NCI-H146 treated with DMSO at 0.1 percent for 48 hours (cell line): Measurements from ENCODE around the gene RABL6.
"Not testable (repeated sequence)": the region's sequence is repeated elsewhere in the genome, so short reads cannot be mapped to it uniquely, and the experiment has no call there.

Source experiments
- DNase-seq: peaks from one replicate; lab custom pipeline; 2025; ENCODE audit not compliant: unreplicated experiment; lab: John Stamatoyannopoulos, UW

Gene RABL6

GRCh38 chr9:136856541-136857141 is 48.9 kb downstream of the RABL6 start:
- DNase-seq, result no peak

DNA sequence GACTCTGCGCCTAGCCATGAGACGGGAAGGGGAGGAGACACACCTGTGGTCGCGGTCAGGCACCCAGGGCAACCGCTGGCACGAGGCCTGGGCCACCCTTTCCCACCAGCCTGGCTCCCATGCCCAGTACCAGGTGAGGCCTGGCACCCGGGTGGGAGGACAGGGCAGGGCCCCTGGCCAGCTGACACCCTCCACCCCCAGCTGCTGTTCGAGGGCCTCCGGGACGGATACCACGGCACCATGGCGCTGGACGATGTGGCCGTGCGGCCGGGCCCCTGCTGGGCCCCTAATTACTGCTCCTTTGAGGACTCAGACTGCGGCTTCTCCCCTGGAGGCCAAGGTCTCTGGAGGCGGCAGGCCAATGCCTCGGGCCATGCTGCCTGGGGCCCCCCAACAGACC is 49.4 kb downstream of the RABL6 start:
- no peak for DNase-seq

DNA sequence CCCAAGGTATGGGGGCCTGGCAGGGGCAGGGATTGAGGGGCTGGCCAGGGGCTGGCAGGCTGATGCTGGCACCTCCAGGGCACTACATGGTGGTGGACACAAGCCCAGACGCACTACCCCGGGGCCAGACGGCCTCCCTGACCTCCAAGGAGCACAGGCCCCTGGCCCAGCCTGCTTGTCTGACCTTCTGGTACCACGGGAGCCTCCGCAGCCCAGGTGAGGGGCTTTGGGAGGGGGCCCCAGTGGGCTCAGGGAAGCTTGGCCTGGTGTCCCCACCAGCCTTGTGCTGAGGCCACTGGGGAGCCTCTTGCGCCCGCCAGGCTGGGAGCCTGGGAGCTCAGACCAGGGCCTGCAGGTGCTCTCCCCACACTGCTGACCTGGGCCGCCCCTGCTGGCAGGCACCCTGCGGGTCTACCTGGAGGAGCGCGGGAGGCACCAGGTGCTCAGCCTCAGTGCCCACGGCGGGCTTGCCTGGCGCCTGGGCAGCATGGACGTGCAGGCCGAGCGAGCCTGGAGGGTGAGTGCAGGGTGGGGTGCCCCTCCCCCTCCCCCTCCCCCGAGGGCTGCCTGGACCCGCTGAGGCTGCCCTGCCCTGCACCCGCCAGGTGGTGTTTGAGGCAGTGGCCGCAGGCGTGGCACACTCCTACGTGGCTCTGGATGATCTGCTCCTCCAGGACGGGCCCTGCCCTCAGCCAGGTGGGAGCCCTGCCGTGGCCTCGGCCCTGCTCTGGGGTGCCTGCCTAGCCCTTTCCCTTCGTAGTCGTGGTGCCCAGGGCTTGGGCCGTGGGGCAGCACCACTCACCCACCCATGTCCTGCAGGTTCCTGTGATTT is 50.0 kb downstream of the RABL6 start:
- DNase-seq, result no peak

DNA sequence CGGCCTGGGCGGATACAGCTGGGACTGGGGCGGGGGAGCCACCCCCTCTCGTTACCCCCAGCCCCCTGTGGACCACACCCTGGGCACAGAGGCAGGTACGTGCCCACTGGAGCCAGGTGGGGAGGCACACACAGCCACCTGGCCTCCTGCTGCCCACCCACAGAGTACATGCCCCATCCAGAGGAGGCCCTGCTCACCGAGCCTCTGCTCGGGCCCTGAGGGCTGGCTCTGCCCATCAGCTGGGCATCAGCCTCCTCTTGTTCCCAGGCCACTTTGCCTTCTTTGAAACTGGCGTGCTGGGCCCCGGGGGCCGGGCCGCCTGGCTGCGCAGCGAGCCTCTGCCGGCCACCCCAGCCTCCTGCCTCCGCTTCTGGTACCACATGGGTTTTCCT is 50.7 kb downstream of the RABL6 start:
- no peak for DNase-seq

GRCh38 chr9:136858844-136859757 is 51.4 kb downstream of the RABL6 start:
- no peak for DNase-seq

GRCh38 chr9:136860529-136860928 is 52.8 kb downstream of the RABL6 start:
- no peak for DNase-seq

DNA sequence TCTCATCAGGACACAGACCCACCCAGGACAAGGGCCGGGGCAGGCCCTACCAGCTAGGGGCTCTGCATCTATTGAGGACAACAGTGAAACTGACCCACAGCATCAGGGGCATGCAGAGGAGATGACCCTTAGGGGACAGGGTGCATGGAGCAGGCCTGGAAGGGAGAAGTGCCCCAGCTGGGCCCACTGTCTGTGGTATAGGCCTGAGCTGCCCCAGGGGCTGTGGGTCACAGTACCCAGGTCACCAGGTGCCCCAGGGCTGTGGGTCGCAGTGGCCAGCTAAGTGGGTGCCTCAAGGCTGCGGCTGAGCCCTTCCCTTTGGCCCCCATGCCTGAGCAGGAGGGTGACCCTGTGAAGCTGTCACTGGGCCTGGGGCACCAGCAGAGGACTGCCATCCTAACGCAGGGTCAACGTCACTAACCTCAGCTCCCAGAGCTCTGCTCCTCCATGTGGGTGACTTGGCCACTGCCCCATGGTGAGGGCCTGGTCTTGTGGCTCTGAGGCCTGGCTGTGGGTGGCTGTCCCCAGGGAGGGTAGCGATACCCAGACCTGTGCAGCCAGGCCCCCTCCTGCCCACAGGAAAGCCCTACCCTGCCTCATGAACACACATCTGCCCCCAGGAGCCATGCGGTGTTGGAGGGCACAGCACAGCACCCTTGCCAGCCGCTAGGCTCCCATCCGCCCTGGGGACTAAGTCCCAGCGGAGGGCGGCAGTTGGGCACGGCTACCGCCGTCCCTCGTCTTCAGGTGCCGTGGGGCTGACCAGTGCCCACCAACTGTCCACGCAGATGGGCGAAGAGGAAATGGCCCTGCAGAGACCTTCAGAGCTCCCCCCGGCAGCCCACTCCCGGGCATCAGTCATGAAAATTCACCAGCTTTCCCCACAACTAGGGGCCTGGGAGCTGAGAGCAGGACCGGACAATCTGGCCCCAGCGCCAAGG is 53.5 kb downstream of the RABL6 start:
- DNase-seq, result no peak

DNA sequence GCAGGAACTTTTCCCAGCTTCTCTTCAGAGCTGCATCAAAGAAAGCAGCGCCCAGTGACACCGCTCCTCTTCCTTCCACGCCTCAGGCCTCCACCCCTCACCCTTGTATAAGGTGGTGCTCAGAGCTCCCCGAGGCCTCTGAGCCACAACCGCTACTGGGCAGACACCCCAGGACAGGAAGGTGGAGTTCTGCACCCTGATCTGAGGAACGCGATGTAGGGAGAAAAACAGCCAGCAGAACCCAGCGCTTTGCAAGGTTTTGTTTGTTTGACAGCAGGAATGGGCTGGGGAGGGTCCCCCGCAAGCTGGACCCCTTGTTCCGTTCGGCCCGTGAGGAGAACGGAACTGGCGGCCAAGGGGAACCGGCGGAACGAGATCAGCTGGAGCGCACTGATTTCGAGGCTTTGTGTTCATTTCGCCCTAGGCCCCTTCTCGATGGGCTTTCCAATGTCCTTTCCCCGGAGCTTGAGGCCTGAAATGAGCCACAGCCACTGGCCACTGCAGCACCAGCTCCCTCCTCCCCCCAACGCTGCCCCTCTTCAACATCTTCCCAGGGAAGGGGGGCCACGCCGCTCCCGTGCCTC is 54.2 kb downstream of the RABL6 start:
- DNase-seq, result no peak

- DNase-seq, result no peak
Observed at GRCh38 chr9:136862849-136863622, 55.3 kb downstream of the RABL6 start.

- no peak for DNase-seq
Observed at GRCh38 chr9:136863623-136864273, 56.0 kb downstream of the RABL6 start.

DNA sequence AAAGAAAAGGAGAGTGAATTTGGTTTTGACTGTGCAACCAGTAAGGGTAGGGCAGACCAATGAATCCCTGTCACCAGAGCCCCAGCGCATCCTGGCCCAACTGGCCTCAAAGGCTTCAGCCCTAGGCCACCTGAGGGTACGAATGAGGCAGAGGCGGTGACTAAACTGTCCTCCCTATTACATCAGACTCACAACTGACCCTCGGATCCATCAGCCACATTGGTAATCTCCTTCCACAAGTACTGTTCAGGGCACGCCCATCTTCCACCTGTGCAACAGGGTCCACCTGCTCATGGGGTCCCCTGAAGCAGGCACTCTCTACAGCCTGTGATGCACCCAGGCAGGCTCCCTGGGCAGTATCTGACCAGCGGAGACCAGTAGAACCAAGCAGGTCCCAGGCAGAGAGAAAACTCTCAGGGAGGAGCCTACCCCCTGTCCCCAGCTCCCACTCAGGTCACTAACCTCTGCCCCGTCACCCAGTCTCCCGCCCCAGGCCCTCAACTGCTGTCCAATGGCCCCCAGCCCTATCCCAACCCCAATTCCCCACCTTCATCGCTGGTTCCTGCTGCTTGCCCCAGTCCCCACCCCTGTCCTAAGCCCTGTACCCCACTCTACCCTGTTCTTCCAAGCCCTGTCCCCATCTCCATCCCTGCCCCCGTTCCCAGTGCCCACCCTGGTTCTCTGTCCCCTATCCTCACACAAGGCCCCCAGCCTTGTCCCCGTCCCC is 57.5 kb downstream of the RABL6 start:
- DNase-seq, result no peak

DNA sequence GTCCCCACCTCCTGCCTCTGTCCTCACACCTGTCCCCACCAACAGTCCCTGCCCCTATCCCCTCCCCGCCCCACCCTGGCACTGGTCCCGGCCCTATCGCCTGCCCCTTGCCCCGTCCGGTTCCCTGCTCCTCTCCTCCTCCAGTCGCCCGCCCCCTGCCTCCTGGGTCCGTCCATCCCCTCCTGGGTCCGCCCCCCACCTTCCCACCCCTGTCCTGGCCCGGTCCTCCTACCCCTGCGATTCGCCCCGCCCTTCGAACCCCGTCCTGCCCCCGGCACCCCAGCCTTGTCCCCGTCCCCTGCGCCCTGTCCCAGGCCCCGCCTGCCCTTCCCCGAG is 58.0 kb downstream of the RABL6 start:
- DNase-seq, result no peak

- not testable (repeated sequence) for DNase-seq
Observed at GRCh38 chr9:136866898-136867421, 59.2 kb downstream of the RABL6 start.

DNA sequence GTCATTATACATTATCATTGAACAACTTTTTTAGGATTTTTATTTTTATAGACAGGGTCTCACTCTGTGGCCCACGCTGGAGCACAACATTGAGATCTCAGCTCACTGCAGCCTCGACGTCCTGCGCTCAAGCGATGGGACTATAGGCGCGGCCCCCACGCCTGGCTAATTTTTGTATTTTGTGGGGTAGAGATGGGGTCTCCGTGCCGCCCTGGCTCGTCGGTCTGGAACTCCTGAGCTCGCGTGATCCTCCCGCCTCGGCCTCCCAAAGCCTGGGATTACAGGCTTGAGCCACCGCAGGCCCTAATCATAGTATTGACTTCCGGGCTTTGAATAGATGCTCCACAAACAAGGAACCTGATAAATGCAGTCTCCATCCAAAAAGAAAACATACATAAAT is 59.7 kb downstream of the RABL6 start:
- DNase-seq, result no peak

DNA sequence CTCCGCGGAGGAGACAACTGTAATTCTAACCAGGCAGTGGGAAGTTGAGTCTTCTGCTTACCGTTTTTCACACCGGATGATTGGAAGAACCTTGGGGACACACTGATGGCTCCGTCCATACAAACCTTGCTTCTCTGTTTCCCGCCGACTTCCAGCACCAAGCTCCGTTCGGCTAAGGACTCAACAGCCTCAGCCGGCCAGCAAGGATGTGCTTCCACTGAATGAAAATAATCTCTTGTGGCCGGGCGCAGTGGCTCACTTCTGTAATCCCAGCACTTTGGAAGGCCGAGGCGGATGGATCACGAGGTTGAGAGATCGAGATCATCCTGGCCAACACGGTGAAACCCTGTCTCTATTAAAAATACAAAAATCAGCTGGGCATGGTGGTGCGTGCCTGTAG is 60.2 kb downstream of the RABL6 start:
- no peak for DNase-seq

- DNase-seq, result no peak
Observed at GRCh38 chr9:136868644-136869043, 60.9 kb downstream of the RABL6 start.

DNA sequence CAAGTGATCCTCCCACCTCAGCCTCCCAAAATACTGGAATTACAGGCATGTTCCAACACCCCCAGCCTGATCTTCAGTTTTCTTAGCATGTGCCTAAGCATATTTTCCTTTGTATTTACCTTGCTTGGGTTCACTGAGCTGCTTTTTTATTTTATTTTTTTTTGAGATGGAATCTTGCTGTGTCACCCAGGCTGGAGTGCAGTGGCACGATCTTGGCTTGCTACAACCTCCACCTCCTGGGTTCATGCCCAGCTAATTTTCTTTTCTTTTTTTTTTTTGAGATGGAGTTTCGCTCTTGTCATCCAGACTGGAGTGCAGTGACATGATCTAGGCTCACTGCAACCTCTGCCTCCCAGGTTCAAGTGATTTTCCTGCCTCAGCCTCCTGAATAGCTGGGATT is 61.9 kb downstream of the RABL6 start:
- DNase-seq, result not testable (repeated sequence)

DNA sequence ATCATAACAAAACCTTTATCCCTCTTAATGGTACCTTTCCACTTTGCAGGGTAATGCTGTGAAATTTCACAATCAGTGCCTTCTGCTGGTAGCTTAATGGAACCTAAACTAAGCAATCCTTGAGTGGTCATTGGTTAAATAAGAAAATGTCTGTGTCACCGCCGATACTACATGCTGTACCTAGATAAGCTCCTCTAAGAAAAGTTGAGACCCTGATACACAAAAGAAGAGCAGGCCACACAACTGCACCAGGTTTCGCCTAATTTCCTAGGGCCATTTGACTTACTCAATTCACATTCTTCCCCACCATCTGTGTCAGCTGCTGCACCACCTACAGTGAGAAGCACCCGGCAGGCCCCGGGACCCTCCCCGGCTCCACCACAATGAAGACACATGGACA is 67.4 kb downstream of the RABL6 start:
- no peak for DNase-seq
